PC-9 (cell line): Measurements from ENCODE around the gene C1QL4. TPM values are rescaled to one million over a fixed set of nuclear protein-coding genes. Genes with fewer than 3 reads are reported as not detected.

Experiments used
- BruUV-seq: library from RNA; stranded (reverse); fragments of 400-500 nt; replicated peaks from 2 replicates; lab custom pipeline; 2021; lab: Mats Ljungman, UMichigan
- CTCF ChIA-PET: fragments of 300-600 bp; sonication (Branson Sonifier 250); formaldehyde crosslinking; loops from one replicate; lab custom pipeline; 2022; ENCODE audit warnings: antibody characterized with exemption; lab: Charles Lee
- POLR2A ChIA-PET: fragments of 300-600 bp; sonication (Branson Sonifier 250); formaldehyde crosslinking; loops from one replicate; lab custom pipeline; 2022; ENCODE audit warnings: antibody characterized with exemption; ENCODE audit not compliant: unreplicated experiment; lab: Charles Lee
- DNase-seq, 2 experiments: peaks; one replicate each; pipeline versions ENCODE4 v3.0.0 to v3.0.0-alpha.2; 2015 to 2022; ENCODE audit warnings: mixed read lengths in 1 of 2
- H2AFZ ChIP-seq: fragments of 200-600 bp; sonication (generic); 2 replicates; pipeline ENCODE4 v1.8.1; 2017; ENCODE audit warnings: antibody characterized with exemption
- H3F3A ChIP-seq: fragments of 200-600 bp; sonication (generic); 2 replicates; pipeline ENCODE4 v1.8.1; 2017; ENCODE audit warnings: antibody characterized with exemption, mild to moderate bottlenecking, low read depth; ENCODE audit not compliant: insufficient read depth
- H3K27ac ChIP-seq: fragments of 200-600 bp; sonication (generic); 2 replicates; pipeline ENCODE4 v1.6.1; 2016; ENCODE audit warnings: mixed run types
- H3K27me3 ChIP-seq: fragments of 200-600 bp; sonication (generic); 2 replicates; pipeline ENCODE4 v1.6.1; 2016; ENCODE audit warnings: low read depth, mixed run types; ENCODE audit not compliant: insufficient read depth
- H3K36me3 ChIP-seq: fragments of 200-600 bp; sonication (generic); 2 replicates; pipeline ENCODE4 v1.6.1; 2016; ENCODE audit warnings: low read depth, mixed run types
- H3K4me1 ChIP-seq: fragments of 200-600 bp; sonication (generic); replicated peaks from 2 replicates; pipeline ENCODE4 v1.6.1; 2016; ENCODE audit warnings: mixed run types; ENCODE audit not compliant: insufficient read depth
- H3K4me2 ChIP-seq: fragments of 200-600 bp; sonication (generic); 2 replicates; pipeline ENCODE4 v1.6.1; 2017; ENCODE audit warnings: mixed run types
- H3K4me3 ChIP-seq: fragments of 200-600 bp; sonication (generic); 2 replicates; pipeline ENCODE4 v1.6.1; 2016; ENCODE audit warnings: mixed run types
- H3K79me2 ChIP-seq: fragments of 200-600 bp; sonication (generic); 2 replicates; pipeline ENCODE4 v1.6.1; 2017; ENCODE audit warnings: low read depth, mixed run types
- H3K9me2 ChIP-seq: fragments of 200-600 bp; sonication (generic); 2 replicates; pipeline ENCODE4 v1.8.1; 2017; ENCODE audit warnings: mild to moderate bottlenecking; ENCODE audit not compliant: insufficient read depth
- H3K9me3 ChIP-seq: fragments of 200-600 bp; sonication (generic); 2 replicates; pipeline ENCODE4 v1.8.1; 2016; ENCODE audit warnings: low read depth; ENCODE audit not compliant: insufficient read depth
- H4K20me1 ChIP-seq: fragments of 200-600 bp; sonication (generic); 2 replicates; pipeline ENCODE4 v1.8.1; 2017; ENCODE audit not compliant: insufficient read depth
- CTCF ChIP-seq: fragments of 200-600 bp; sonication (generic); conservative IDR thresholded peaks from 2 replicates; pipeline ENCODE4 v1.6.1; 2017; ENCODE audit warnings: mixed run types, antibody characterized with exemption, mild to moderate bottlenecking, moderate library complexity
- EZH2 ChIP-seq: fragments of 200-600 bp; sonication (generic); IDR thresholded peaks from 2 replicates; pipeline ENCODE4 v1.8.0; 2017; ENCODE audit warnings: antibody characterized with exemption, low read depth
- intact Hi-C: fragments of 100-400 bp; cut with micrococcal nuclease; formaldehyde crosslinking; loops from one replicate; pipeline ENCODE4 v1.10.0; 2022; ENCODE audit not compliant: unreplicated experiment
- total RNA-seq: library from RNA; stranded (reverse); gene quantifications from 2 replicates; pipeline ENCODE4 v1.2.3, GENCODE V29; 2021

C1QL4 gene
- total RNA-seq, 1 experiment from 2014 or later: 0.22 TPM

- H3K36me3 ChIP-seq: no peaks in the 10 kb centered on the region
- H3K4me2 ChIP-seq: no peak overlapping the region
- H3K9me3 ChIP-seq: no peaks in the 10 kb centered on the region
- no peaks in the 10 kb centered on the region for H3F3A ChIP-seq
- no peaks in the 10 kb centered on the region for H4K20me1 ChIP-seq
- no peak for TF ChIP-seq EZH2
- no peak for TF ChIP-seq CTCF
- no peaks in the 10 kb centered on the region for H3K27me3 ChIP-seq
- BruUV-seq: no TSS peak
- no peaks in the 10 kb centered on the region for H3K79me2 ChIP-seq
- no peak overlapping the region for H3K27ac ChIP-seq
- no peak overlapping the region for H2AFZ ChIP-seq
- no peaks in the 10 kb centered on the region for H3K9me2 ChIP-seq
- no peaks in the 10 kb centered on the region for H3K4me1 ChIP-seq
- intact Hi-C loops: no loop called here
- DNase-seq: no peak
- H3K4me3 ChIP-seq: no peak overlapping the region
- POLR2A ChIA-PET: no interaction called here
- CTCF ChIA-PET: interaction anchor here (0.5 to 0.6 kb wide), 2 partner anchors 52 to 298 kb away, joined by 4 to 6 read pairs; no protein-coding TSS in a partner anchor
Observed at GRCh38 chr12:49305762-49306510, 31.1 kb downstream of the C1QL4 start.

GRCh38 chr12:49304161-49304560 is 32.8 kb downstream of the C1QL4 start:
- Histone ChIP-seq H2AFZ (no peak overlapping the region), H3K27ac (no peak overlapping the region), H3K9me3 (no peaks in the 10 kb centered on the region), H3K79me2 (no peaks in the 10 kb centered on the region), H3K9me2 (no peaks in the 10 kb centered on the region), H3K4me1 (no peaks in the 10 kb centered on the region), H3K4me3 (no peak overlapping the region), H3K4me2 (no peak overlapping the region), H3K36me3 (no peaks in the 10 kb centered on the region), H3K27me3 (no peaks in the 10 kb centered on the region), H3F3A (no peaks in the 10 kb centered on the region), H4K20me1 (no peaks in the 10 kb centered on the region)
- TF ChIP-seq EZH2 (no peak), CTCF (no peak)
- DNase-seq: no peak
- CTCF ChIA-PET: no interaction called here
- intact Hi-C loops: no loop called here
- no TSS peak for BruUV-seq
- POLR2A ChIA-PET: interaction anchor here (0.7 kb wide), 1 partner anchor 267 kb away, joined by 3 read pairs; no protein-coding TSS in a partner anchor

- Histone ChIP-seq H3K4me3 (no peak overlapping the region), H3K79me2 (no peaks in the 10 kb centered on the region), H3K4me2 (no peak overlapping the region), H2AFZ (no peak overlapping the region), H3K27ac (no peak overlapping the region), H3K36me3 (no peaks in the 10 kb centered on the region), H3F3A (no peaks in the 10 kb centered on the region), H3K9me3 (no peaks in the 10 kb centered on the region), H4K20me1 (no peaks in the 10 kb centered on the region), H3K9me2 (no peaks in the 10 kb centered on the region), H3K27me3 (0 out of 2 replicates have a peak, but pooled peaks cover 2% of the 10 kb centered on the region), H3K4me1 (no peaks in the 10 kb centered on the region)
- DNase-seq: no peak
- BruUV-seq: no TSS peak
- CTCF ChIA-PET: interaction anchor here (0.6 kb wide), 1 partner anchor 202 kb away, joined by 4 read pairs; no protein-coding TSS in a partner anchor
- TF ChIP-seq EZH2: no peak
- POLR2A ChIA-PET: no interaction called here
- intact Hi-C loops: no loop called here
Observed at GRCh38 chr12:49301760-49302159, 35.2 kb downstream of the C1QL4 start.
